ENCODE data around the gene RPS24.
"Not testable (repeated sequence)": the region's sequence is repeated elsewhere in the genome, so short reads cannot be mapped to it uniquely, and the experiment has no call there.

The RPS24 gene

GRCh38 chr10:78070064-78070463 is 36.4 kb downstream of the RPS24 start:
- H3K4me3 Mint-ChIP-seq; H3K36me3 Mint-ChIP-seq (ENCODE audit: insufficient read depth); H3K4me1 Mint-ChIP-seq (ENCODE audit: low read depth in 2 of 2); H3K9me3 Mint-ChIP-seq; DNase-seq; H3K27me3 Mint-ChIP-seq; ATAC-seq (replicated peaks); H3K27ac Mint-ChIP-seq: not testable (repeated sequence)

- Mint-ChIP-seq H3K27ac (no peak overlapping the region), H3K4me1 (ENCODE audit: low read depth in 2 of 2) (no peaks in the 10 kb centered on the region), H3K4me3 (no peak overlapping the region), H3K9me3 (peaks cover 0 to 2% of the 10 kb centered on the region in 2 donors), H3K27me3 (no peaks in the 10 kb centered on the region), H3K36me3 (ENCODE audit: insufficient read depth) (peaks cover 3% of the 10 kb centered on the region)
- DNase-seq (no peak), ATAC-seq (replicated peaks) (no peak)
Observed at GRCh38 chr10:78070726-78071125, 37.1 kb downstream of the RPS24 start.

- no peaks in the 10 kb centered on the region for H3K4me1 Mint-ChIP-seq (ENCODE audit: low read depth in 2 of 2)
- ATAC-seq (replicated peaks) (no peak), DNase-seq (no peak)
- no peaks in the 10 kb centered on the region for H3K27me3 Mint-ChIP-seq
- peaks cover 0 to 2% of the 10 kb centered on the region in 2 donors for H3K9me3 Mint-ChIP-seq
- H3K36me3 Mint-ChIP-seq (ENCODE audit: insufficient read depth), result peaks cover 3% of the 10 kb centered on the region
- no peak overlapping the region for H3K27ac Mint-ChIP-seq
- no peak overlapping the region for H3K4me3 Mint-ChIP-seq
Observed at GRCh38 chr10:78071140-78071856, 37.6 kb downstream of the RPS24 start.

- H3K4me3 Mint-ChIP-seq, result no peak overlapping the region
- H3K36me3 Mint-ChIP-seq (ENCODE audit: insufficient read depth), result peaks cover 3% of the 10 kb centered on the region
- ATAC-seq (replicated peaks), result no peak
- H3K4me1 Mint-ChIP-seq (ENCODE audit: low read depth in 2 of 2), result no peaks in the 10 kb centered on the region
- no peaks in the 10 kb centered on the region for H3K27me3 Mint-ChIP-seq
- DNase-seq, result no peak
- peaks cover 0 to 2% of the 10 kb centered on the region in 2 donors for H3K9me3 Mint-ChIP-seq
- H3K27ac Mint-ChIP-seq, result no peak overlapping the region
Observed at GRCh38 chr10:78071857-78072179, 38.2 kb downstream of the RPS24 start.

GRCh38 chr10:78072504-78072903 is 38.8 kb downstream of the RPS24 start:
- ATAC-seq (replicated peaks), result no peak
- peaks cover 0 to 2% of the 10 kb centered on the region in 2 donors for H3K9me3 Mint-ChIP-seq
- no peak for DNase-seq
- peaks cover 3% of the 10 kb centered on the region for H3K36me3 Mint-ChIP-seq (ENCODE audit: insufficient read depth)
- no peak overlapping the region for H3K27ac Mint-ChIP-seq
- H3K4me1 Mint-ChIP-seq (ENCODE audit: low read depth in 2 of 2), result no peaks in the 10 kb centered on the region
- H3K4me3 Mint-ChIP-seq, result no peak overlapping the region
- H3K27me3 Mint-ChIP-seq, result no peaks in the 10 kb centered on the region

GRCh38 chr10:78075806-78076205 is 42.1 kb downstream of the RPS24 start:
- not testable (repeated sequence) for H3K4me3 Mint-ChIP-seq; ATAC-seq (replicated peaks); H3K27me3 Mint-ChIP-seq; H3K4me1 Mint-ChIP-seq (ENCODE audit: low read depth in 2 of 2); H3K9me3 Mint-ChIP-seq; DNase-seq; H3K27ac Mint-ChIP-seq; H3K36me3 Mint-ChIP-seq (ENCODE audit: insufficient read depth)

GRCh38 chr10:78078539-78079330 is 45.1 kb downstream of the RPS24 start:
- H3K27me3 Mint-ChIP-seq, result peaks cover 10 to 24% of the 10 kb centered on the region in 2 donors
- H3K9me3 Mint-ChIP-seq, result peaks cover 0 to 2% of the 10 kb centered on the region in 2 donors
- no peak overlapping the region for H3K27ac Mint-ChIP-seq
- ATAC-seq (replicated peaks) (no peak), DNase-seq (no peak)
- no peak overlapping the region for H3K4me3 Mint-ChIP-seq
- no peaks in the 10 kb centered on the region for H3K36me3 Mint-ChIP-seq (ENCODE audit: insufficient read depth)
- H3K4me1 Mint-ChIP-seq (ENCODE audit: low read depth in 2 of 2), result no peaks in the 10 kb centered on the region

- H3K4me3 Mint-ChIP-seq, result no peak overlapping the region
- peaks cover 17 to 24% of the 10 kb centered on the region in 2 donors for H3K27me3 Mint-ChIP-seq
- H3K4me1 Mint-ChIP-seq (ENCODE audit: low read depth in 2 of 2), result no peaks in the 10 kb centered on the region
- H3K9me3 Mint-ChIP-seq, result no peaks in the 10 kb centered on the region
- H3K36me3 Mint-ChIP-seq (ENCODE audit: insufficient read depth), result no peaks in the 10 kb centered on the region
- ATAC-seq (replicated peaks) (no peak), DNase-seq (no peak)
- no peak overlapping the region for H3K27ac Mint-ChIP-seq
Observed at GRCh38 chr10:78079411-78079810, 45.7 kb downstream of the RPS24 start.

GRCh38 chr10:78081292-78081691 is 47.6 kb downstream of the RPS24 start:
- ATAC-seq (replicated peaks) (no peak), DNase-seq (no peak)
- Mint-ChIP-seq H3K4me1 (ENCODE audit: low read depth in 2 of 2) (no peaks in the 10 kb centered on the region), H3K9me3 (no peaks in the 10 kb centered on the region), H3K36me3 (ENCODE audit: insufficient read depth) (no peaks in the 10 kb centered on the region), H3K4me3 (no peak overlapping the region), H3K27me3 (peaks cover 29 to 36% of the 10 kb centered on the region in 2 donors), H3K27ac (no peak overlapping the region)

- Mint-ChIP-seq H3K27me3 (peaks cover 41 to 50% of the 10 kb centered on the region in 2 donors), H3K4me3 (no peak overlapping the region), H3K27ac (no peak overlapping the region), H3K36me3 (ENCODE audit: insufficient read depth) (no peaks in the 10 kb centered on the region), H3K4me1 (ENCODE audit: low read depth in 2 of 2) (no peaks in the 10 kb centered on the region), H3K9me3 (no peaks in the 10 kb centered on the region)
- no peak for DNase-seq
- no peak for ATAC-seq (replicated peaks)
Observed at GRCh38 chr10:78082636-78083035, 49.0 kb downstream of the RPS24 start.
